ENCODE measurements around the gene ZNF646. TPM values are rescaled to one million over a fixed set of nuclear protein-coding genes. Genes with fewer than 3 reads are reported as not detected.

The ZNF646 gene
- total and polyA plus RNA-seq, 3 donors from 2014 or later = 68.9 to 80.3 (median 74.0) TPM

- Histone ChIP-seq H3K27ac (no peak overlapping the region), H3K9me3 (no peaks in the 10 kb centered on the region), H3K4me1 (peaks cover 22% of the 10 kb centered on the region), H3K36me3 (ENCODE audit: low read depth, missing control alignments) (no peaks in the 10 kb centered on the region), H3K4me3 (no peak overlapping the region), H3K27me3 (no peaks in the 10 kb centered on the region)
- 85 to 98% methylated on average over 4 to 8 of the region's 8 CpGs for WGBS, 2 donors
- intact Hi-C loops (cut with DNase I; ENCODE audit: low total_unique reads) = loop anchor here (10.0 kb wide), 1 partner anchor 57 kb away; no protein-coding TSS in a partner anchor
- TF ChIP-seq CTCF (IDR thresholded peaks at IDR 0.05) (no peak), POLR2A (IDR thresholded peaks at IDR 0.05) (no peak)
- DNase-seq = no peak
Measured at GRCh38 chr16:31087481-31087880, 13.3 kb downstream of the ZNF646 start.

DNA sequence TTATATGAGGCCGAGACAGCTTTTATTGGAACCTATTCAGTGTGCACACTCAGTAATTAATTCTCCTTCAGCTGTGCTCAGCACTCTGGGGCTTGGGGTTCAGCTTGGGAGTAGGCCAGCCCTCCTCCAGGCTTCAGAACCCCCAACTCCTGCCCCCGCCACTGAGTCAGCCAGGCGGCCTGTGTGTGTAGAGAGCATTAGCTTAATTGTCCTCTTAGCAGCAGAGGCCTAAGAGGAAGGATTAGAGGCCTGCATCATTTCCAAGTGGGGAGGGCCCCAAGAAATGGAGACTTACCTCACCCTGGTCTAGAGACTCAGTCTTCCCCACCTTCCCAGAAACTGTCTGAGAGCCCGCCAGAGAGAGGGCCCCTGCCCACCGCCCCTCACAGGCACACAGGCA is 13.7 kb downstream of the ZNF646 start:
- H3K4me3 ChIP-seq = no peak overlapping the region
- intact Hi-C loops (cut with DNase I; ENCODE audit: low total_unique reads) = loop anchor here (10.0 kb wide), 1 partner anchor 57 kb away; no protein-coding TSS in a partner anchor
- no peaks in the 10 kb centered on the region for H3K9me3 ChIP-seq
- H3K36me3 ChIP-seq (ENCODE audit: low read depth, missing control alignments) = no peaks in the 10 kb centered on the region
- no peak overlapping the region for H3K27ac ChIP-seq
- DNase-seq = no peak
- 75 to 92% methylated on average over 3 to 5 of the region's 5 CpGs for WGBS, 2 donors
- no peaks in the 10 kb centered on the region for H3K27me3 ChIP-seq
- TF ChIP-seq POLR2A (IDR thresholded peaks at IDR 0.05) (no peak), CTCF (IDR thresholded peaks at IDR 0.05) (no peak)
- H3K4me1 ChIP-seq = peaks cover 19% of the 10 kb centered on the region

DNA sequence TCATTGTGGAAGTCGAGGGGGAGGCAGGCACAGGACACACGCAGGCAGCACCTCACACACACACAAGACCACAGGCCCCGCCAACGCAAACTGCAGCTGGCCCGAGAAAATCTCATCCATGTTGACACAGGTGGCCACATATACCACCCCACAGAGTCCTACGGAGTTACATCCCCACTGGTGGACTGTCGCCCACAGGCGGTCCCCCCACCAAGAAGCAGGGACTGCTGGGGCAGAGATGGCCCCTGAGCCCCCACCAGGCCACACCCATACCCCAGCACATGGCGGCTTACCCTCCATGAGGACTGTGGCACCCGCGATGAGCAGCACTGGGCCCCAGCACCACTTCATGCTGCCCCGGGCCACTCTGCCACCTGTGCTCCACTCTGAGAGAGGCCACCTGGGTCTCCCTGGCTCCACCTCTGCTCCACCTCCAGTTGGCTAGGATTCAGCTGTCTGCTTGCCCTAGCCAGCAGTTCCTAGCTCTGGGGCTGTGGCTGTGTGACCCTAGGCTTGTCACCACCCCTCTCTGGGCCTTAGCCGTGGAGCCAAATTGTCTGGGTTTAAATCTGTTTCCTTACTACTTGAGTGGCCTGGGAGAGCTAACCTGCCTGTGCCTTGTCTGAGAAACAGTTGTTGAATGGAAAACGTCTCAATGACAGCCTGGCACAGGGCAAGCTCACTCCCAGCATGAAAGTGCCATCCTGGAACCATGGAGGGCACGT is 14.4 kb downstream of the ZNF646 start, which contains the start of gene PRSS53:
TSS of gene PRSS53 (minus strand) at position 485 of the 725 bp plus-strand sequence. CDS start at position 351, 134 bp downstream.
- intact Hi-C loops (cut with DNase I; ENCODE audit: low total_unique reads) = loop anchor here (10.0 kb wide), 1 partner anchor 56 kb away; no protein-coding TSS in a partner anchor
- WGBS, 2 donors = 76 to 80% methylated on average over 8 to 15 of the region's 15 CpGs
- TF ChIP-seq CTCF (IDR thresholded peaks at IDR 0.05) = no peak
- no peak for TF ChIP-seq POLR2A (IDR thresholded peaks at IDR 0.05)
- Histone ChIP-seq H3K4me3 (no peak within 1 kb of the TSS), H3K27ac (no peak within 1 kb of the TSS), H3K27me3 (no peaks in the 10 kb centered on the region), H3K4me1 (peaks cover 18% of the 10 kb centered on the region), H3K36me3 (ENCODE audit: low read depth, missing control alignments) (no peaks in the 10 kb centered on the region), H3K9me3 (no peaks in the 10 kb centered on the region)
- DNase-seq = no peak

DNA sequence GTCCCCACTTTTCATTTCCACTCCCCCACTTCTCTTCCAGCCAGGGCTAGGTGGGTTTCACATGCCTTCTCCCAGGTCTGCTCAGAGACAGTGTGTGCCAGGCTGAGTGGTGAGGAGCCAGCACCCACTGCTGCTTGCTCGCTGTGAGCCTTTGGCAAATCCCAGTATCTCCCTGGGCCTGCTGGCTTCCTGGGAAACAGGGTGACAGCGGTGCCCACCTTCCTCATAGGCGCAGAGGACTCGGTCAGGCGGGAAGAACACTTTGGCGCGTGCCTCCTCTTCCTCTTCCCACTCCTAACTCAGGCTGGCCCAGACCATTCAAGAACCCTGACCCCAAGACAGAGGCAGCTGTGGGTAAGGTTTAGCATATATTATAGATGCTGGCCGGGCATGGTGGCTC is 15.0 kb downstream of the ZNF646 start:
- Histone ChIP-seq H3K36me3 (ENCODE audit: low read depth, missing control alignments) (no peaks in the 10 kb centered on the region), H3K4me1 (peaks cover 13% of the 10 kb centered on the region), H3K27me3 (no peaks in the 10 kb centered on the region), H3K4me3 (no peak overlapping the region), H3K27ac (no peak overlapping the region), H3K9me3 (no peaks in the 10 kb centered on the region)
- 96% methylated on average over 8 of the region's 8 CpGs for WGBS, 2 donors
- no peak for TF ChIP-seq CTCF (IDR thresholded peaks at IDR 0.05)
- no peak for TF ChIP-seq POLR2A (IDR thresholded peaks at IDR 0.05)
- DNase-seq = no peak
- intact Hi-C loops (cut with DNase I; ENCODE audit: low total_unique reads) = loop anchor here (10.0 kb wide), 1 partner anchor 56 kb away; no protein-coding TSS in a partner anchor

Data from testis (tissue), 3 donors.